Vagina (tissue), 2 donors: ENCODE measurements around the gene IFNAR2. TPM values are rescaled to one million over a fixed set of nuclear protein-coding genes. Genes with fewer than 3 reads are reported as not detected.
"Not testable (repeated sequence)": the region's sequence is repeated elsewhere in the genome, so short reads cannot be mapped to it uniquely, and the experiment has no call there.

Experiments
- DNase-seq, 2 donors: peaks; one replicate each; pipeline ENCODE4 v3.0.0-alpha.2; 2017; ENCODE audit errors: extremely low spot score in 2 of 2
- H3K27ac ChIP-seq: fragments of 200-600 bp; sonication (generic); one replicate; pipeline ENCODE4 v1.5.1; 2019
- H3K27me3 ChIP-seq: fragments of 200-600 bp; sonication (generic); one replicate; pipeline ENCODE4 v1.5.1; 2019
- H3K36me3 ChIP-seq, 2 donors: fragments of 200-600 bp; sonication (generic); one replicate each; pipeline ENCODE4 v1.5.1; 2017 to 2019
- H3K4me1 ChIP-seq: fragments of 200-600 bp; sonication (generic); one replicate; pipeline ENCODE4 v1.5.1; 2019
- H3K4me3 ChIP-seq, 2 donors: fragments of 200-600 bp; sonication (generic); 1 replicate in 1 of 2; 2 replicates in 1 of 2; pipeline ENCODE4 v1.5.1; 2016 to 2019
- H3K9me3 ChIP-seq: fragments of 200-600 bp; sonication (generic); one replicate; pipeline ENCODE4 v1.5.1; 2019
- POLR2A ChIP-seq, 2 donors: fragments of 450-650 bp; IDR thresholded peaks; one replicate each; pipeline ENCODE4 v1.6.1; 2017; ENCODE audit warnings: antibody characterized with exemption in 2 of 2, mild to moderate bottlenecking in 2 of 2, moderate library complexity in 2 of 2
- POLR2AphosphoS5 ChIP-seq, 2 donors: sonication (generic); formaldehyde crosslinking; IDR thresholded peaks; one replicate each; pipeline ENCODE4 v1.9.0; 2017; ENCODE audit warnings: antibody characterized with exemption in 2 of 2, mild to moderate bottlenecking in 2 of 2, low read depth in 1 of 2; ENCODE audit not compliant: insufficient read depth in 1 of 2
- intact Hi-C: fragments of 100-400 bp; cut with DNase I; formaldehyde crosslinking; loops from one replicate; pipeline ENCODE4 v1.15.1; 2023
- total RNA-seq: library from RNA; depleted of rRNA; stranded (reverse); fragments of >200 nt; gene quantifications from one replicate; pipeline ENCODE4 v1.2.3, GENCODE V29; 2016
- TF ChIP-seq, protein P1 (sequence below), 3 experiments: fragments of 450-650 bp in 2 of 3; fragments of 200-600 bp in 1 of 3; sonication (generic) in 1 of 3; IDR thresholded peaks; one replicate each; pipeline ENCODE4 v1.5.1; 2017 to 2019; ENCODE audit warnings: antibody characterized with exemption in 3 of 3, mild to moderate bottlenecking in 2 of 3, moderate library complexity in 2 of 3

IFNAR2 gene
- total RNA-seq, 1 donor from 2014 or later: 9.3 TPM

DNA sequence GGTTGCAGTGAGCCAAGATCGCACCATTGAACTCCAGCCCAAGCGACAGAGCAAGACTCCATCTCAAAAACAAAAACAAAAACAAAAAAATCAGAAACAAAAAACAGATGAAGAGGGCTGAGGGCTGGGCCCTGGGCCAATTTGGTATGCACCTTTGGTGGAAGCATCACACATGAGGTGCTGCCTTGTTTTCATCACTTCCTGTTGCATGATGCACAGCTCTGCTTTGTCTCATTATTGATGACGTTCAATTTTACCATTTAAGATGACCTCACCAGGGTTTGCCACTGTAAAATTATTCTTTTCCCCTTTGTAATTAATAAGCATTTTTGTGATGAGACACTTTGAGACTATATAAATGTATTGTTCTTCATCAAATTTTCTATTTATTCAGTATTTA lies 9.8 kb upstream of the IFNAR2 start:
- Histone ChIP-seq H3K27me3 (no peaks in the 10 kb centered on the region), H3K36me3 (no peaks in the 10 kb centered on the region), H3K27ac (no peak overlapping the region), H3K4me1 (no peaks in the 10 kb centered on the region), H3K9me3 (no peaks in the 10 kb centered on the region), H3K4me3 (no peak overlapping the region)
- no peak for DNase-seq
- TF ChIP-seq, protein P1, sequence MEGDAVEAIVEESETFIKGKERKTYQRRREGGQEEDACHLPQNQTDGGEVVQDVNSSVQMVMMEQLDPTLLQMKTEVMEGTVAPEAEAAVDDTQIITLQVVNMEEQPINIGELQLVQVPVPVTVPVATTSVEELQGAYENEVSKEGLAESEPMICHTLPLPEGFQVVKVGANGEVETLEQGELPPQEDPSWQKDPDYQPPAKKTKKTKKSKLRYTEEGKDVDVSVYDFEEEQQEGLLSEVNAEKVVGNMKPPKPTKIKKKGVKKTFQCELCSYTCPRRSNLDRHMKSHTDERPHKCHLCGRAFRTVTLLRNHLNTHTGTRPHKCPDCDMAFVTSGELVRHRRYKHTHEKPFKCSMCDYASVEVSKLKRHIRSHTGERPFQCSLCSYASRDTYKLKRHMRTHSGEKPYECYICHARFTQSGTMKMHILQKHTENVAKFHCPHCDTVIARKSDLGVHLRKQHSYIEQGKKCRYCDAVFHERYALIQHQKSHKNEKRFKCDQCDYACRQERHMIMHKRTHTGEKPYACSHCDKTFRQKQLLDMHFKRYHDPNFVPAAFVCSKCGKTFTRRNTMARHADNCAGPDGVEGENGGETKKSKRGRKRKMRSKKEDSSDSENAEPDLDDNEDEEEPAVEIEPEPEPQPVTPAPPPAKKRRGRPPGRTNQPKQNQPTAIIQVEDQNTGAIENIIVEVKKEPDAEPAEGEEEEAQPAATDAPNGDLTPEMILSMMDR (IDR thresholded peaks at IDR 0.05): no peak
- TF ChIP-seq POLR2A (IDR thresholded peaks at IDR 0.05): no peak
- no peak for TF ChIP-seq POLR2AphosphoS5 (IDR thresholded peaks at IDR 0.05; ENCODE audit: insufficient read depth in 1 of 2, low read depth in 1 of 2)
- intact Hi-C loops: no loop called here

- H3K27me3 ChIP-seq, intact Hi-C loops, H3K4me1 ChIP-seq, H3K27ac ChIP-seq, H3K9me3 ChIP-seq, H3K36me3 ChIP-seq, H3K4me3 ChIP-seq, DNase-seq: not testable (repeated sequence)
These were observed 4.4 kb upstream of the IFNAR2 start for GRCh38 chr21:33225376-33225775.

GRCh38 chr21:33228455-33228854 lies 1.3 kb upstream of the IFNAR2 start:
- no peak for TF ChIP-seq POLR2A (IDR thresholded peaks at IDR 0.05)
- TF ChIP-seq POLR2AphosphoS5 (IDR thresholded peaks at IDR 0.05; ENCODE audit: insufficient read depth in 1 of 2, low read depth in 1 of 2): no peak
- TF ChIP-seq, protein P1 (IDR thresholded peaks at IDR 0.05): no peak
- H3K4me1 ChIP-seq: peaks cover 22% of the 10 kb centered on the region
- intact Hi-C loops: no loop called here
- no peak for DNase-seq
- H3K36me3 ChIP-seq: no peaks in the 10 kb centered on the region
- no peaks in the 10 kb centered on the region for H3K27me3 ChIP-seq
- no peak overlapping the region for H3K4me3 ChIP-seq
- H3K9me3 ChIP-seq: no peaks in the 10 kb centered on the region
- H3K27ac ChIP-seq: no peak overlapping the region

- TF ChIP-seq POLR2A (IDR thresholded peaks at IDR 0.05) (no peak), POLR2AphosphoS5 (IDR thresholded peaks at IDR 0.05; ENCODE audit: insufficient read depth in 1 of 2, low read depth in 1 of 2) (no peak)
- TF ChIP-seq, protein P1 (IDR thresholded peaks at IDR 0.05): no peak
- Histone ChIP-seq H3K4me1 (peaks cover 22% of the 10 kb centered on the region), H3K36me3 (no peaks in the 10 kb centered on the region), H3K27ac (peak overlapping the region; percentile 89), H3K27me3 (no peaks in the 10 kb centered on the region), H3K9me3 (no peaks in the 10 kb centered on the region), H3K4me3 (peak overlapping the region; percentile 92 to 98)
- no peak for DNase-seq
- intact Hi-C loops: no loop called here
These were observed 497 bp upstream of the IFNAR2 start for GRCh38 chr21:33229099-33229783.

GRCh38 chr21:33230545-33231324 lies 997 bp downstream of the IFNAR2 start:
- TF ChIP-seq POLR2AphosphoS5 (IDR thresholded peaks at IDR 0.05; ENCODE audit: insufficient read depth in 1 of 2, low read depth in 1 of 2): no peak
- TF ChIP-seq, protein P1 (IDR thresholded peaks at IDR 0.05): no peak
- no peak for TF ChIP-seq POLR2A (IDR thresholded peaks at IDR 0.05)
- Histone ChIP-seq H3K4me3 (peak overlapping the region; percentile 92 to 98), H3K27ac (peak overlapping the region; percentile 89), H3K36me3 (no peaks in the 10 kb centered on the region), H3K27me3 (no peaks in the 10 kb centered on the region), H3K9me3 (no peaks in the 10 kb centered on the region), H3K4me1 (peaks cover 22% of the 10 kb centered on the region)
- no peak for DNase-seq
- intact Hi-C loops: no loop called here
